Subcutaneous abdominal adipose tissue (tissue), 5 donors: ENCODE measurements around the gene LGALS9.
"Not testable (repeated sequence)": the region's sequence is repeated elsewhere in the genome, so short reads cannot be mapped to it uniquely, and the experiment has no call there.

Experiments
- H3K27ac ChIP-seq: one replicate; pipeline ENCODE4 v1.7.0; 2013; ENCODE audit warnings: low read depth, mild to moderate bottlenecking, inconsistent platforms, low read length, moderate library complexity
- H3K27me3 ChIP-seq, 5 donors: one replicate each; pipeline ENCODE4 v1.7.0; 2013; ENCODE audit warnings: low read length in 5 of 5, inconsistent platforms in 1 of 5; ENCODE audit not compliant: control insufficient read depth in 5 of 5, insufficient read depth in 4 of 5
- H3K36me3 ChIP-seq, 5 donors: one replicate each; pipeline ENCODE4 v1.7.0; 2013; ENCODE audit warnings: low read length in 5 of 5; ENCODE audit not compliant: control insufficient read depth in 5 of 5, insufficient read depth in 5 of 5
- H3K4me1 ChIP-seq, 5 donors: one replicate each; pipeline ENCODE4 v1.7.0; 2013; ENCODE audit warnings: low read length in 5 of 5, mild to moderate bottlenecking in 3 of 5, moderate library complexity in 1 of 5; ENCODE audit not compliant: control insufficient read depth in 5 of 5, insufficient read depth in 5 of 5
- H3K4me3 ChIP-seq, 5 donors: one replicate each; pipeline ENCODE4 v1.7.0; 2013; ENCODE audit warnings: low read length in 5 of 5, low read depth in 1 of 5
- H3K9ac ChIP-seq, 5 donors: one replicate each; pipeline ENCODE4 v1.7.0; 2013; ENCODE audit warnings: low read length in 5 of 5, mild to moderate bottlenecking in 4 of 5, moderate library complexity in 3 of 5
- H3K9me3 ChIP-seq, 5 donors: one replicate each; pipeline ENCODE4 v1.7.0; 2013; ENCODE audit warnings: low read length in 5 of 5; ENCODE audit not compliant: control insufficient read depth in 5 of 5
- donor health status: healthy.
- donor health status: healthy.
- donor health status: healthy.
- donor health status: healthy.
- donor health status: healthy.

The LGALS9 gene

DNA sequence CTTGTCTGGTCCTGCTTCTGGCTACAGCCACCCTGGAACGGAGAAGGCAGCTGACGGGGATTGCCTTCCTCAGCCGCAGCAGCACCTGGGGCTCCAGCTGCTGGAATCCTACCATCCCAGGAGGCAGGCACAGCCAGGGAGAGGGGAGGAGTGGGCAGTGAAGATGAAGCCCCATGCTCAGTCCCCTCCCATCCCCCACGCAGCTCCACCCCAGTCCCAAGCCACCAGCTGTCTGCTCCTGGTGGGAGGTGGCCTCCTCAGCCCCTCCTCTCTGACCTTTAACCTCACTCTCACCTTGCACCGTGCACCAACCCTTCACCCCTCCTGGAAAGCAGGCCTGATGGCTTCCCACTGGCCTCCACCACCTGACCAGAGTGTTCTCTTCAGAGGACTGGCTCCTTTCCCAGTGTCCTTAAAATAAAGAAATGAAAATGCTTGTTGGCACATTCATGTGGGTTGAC lies 18.2 kb downstream of the LGALS9 start:
- Histone ChIP-seq H3K4me1 (peaks cover 0 to 26% (median 13%) of the 10 kb centered on the region in 5 donors), H3K36me3 (peaks cover 0 to 28% (median 7%) of the 10 kb centered on the region in 5 donors)
- H3K27me3 ChIP-seq, H3K4me3 ChIP-seq, H3K9ac ChIP-seq, H3K27ac ChIP-seq, H3K9me3 ChIP-seq: not testable (repeated sequence)

DNA sequence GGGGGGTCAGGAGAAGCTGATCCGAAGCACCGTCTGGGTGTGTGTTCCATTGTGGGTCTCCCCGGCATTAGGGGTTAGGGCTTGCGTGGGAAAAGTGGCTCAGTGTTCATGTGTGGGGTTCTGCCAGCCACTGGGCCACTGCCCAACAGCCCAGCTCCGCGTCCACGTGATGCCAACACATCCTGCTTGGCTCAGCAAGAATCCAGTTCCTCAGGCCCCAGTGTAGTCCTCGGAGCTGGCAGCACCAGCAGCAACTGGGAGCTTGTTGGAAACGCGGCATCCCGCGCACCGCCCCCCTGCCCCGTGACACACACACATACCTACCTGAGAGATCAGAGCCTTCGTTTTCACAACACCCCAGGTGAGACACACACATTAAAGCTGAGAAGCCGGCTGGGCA lies 18.9 kb downstream of the LGALS9 start:
- H3K27ac ChIP-seq: no peak overlapping the region
- peaks cover 0 to 22% (median 5%) of the 10 kb centered on the region in 5 donors for H3K4me1 ChIP-seq
- no peaks in the 10 kb centered on the region for H3K27me3 ChIP-seq

DNA sequence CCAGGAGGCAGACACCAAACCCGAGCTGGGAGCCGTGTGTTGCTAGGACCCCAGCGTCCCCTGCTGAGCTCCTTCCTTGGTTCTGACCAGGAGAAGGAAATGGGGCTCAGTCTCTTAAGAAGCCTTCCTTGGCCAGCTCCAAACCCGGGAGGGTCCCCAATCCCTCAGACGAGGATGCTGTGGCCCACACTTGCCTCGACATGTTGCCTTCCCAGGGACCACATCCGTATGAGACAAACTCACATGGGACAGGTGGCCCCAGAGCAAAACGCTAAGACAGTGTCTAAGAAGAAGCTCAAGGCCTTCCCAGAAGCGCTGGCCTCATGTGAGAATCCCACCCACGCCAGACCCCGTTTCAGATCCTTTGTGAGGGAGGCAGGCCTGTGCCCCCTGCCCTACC lies 19.8 kb downstream of the LGALS9 start:
- H3K4me1 ChIP-seq: peaks cover 0 to 20% (median 3%) of the 10 kb centered on the region in 5 donors
- H3K9me3 ChIP-seq: no peaks in the 10 kb centered on the region
- H3K4me3 ChIP-seq: no peak overlapping the region
- no peak overlapping the region for H3K27ac ChIP-seq
- no peaks in the 10 kb centered on the region for H3K27me3 ChIP-seq
- H3K9ac ChIP-seq: no peak overlapping the region
- H3K36me3 ChIP-seq: peaks cover 0 to 20% (median 7%) of the 10 kb centered on the region in 5 donors

More for the DNA sequence above, 18.9 kb downstream of the LGALS9 start:
- Histone ChIP-seq H3K9me3 (no peaks in the 10 kb centered on the region), H3K9ac (no peak overlapping the region), H3K4me3 (no peak overlapping the region), H3K36me3 (peaks cover 0 to 20% (median 7%) of the 10 kb centered on the region in 5 donors)

- Histone ChIP-seq H3K9ac (no peak overlapping the region), H3K36me3 (peaks cover 0 to 17% (median 7%) of the 10 kb centered on the region in 5 donors), H3K4me1 (peaks cover 0 to 20% (median 3%) of the 10 kb centered on the region in 5 donors), H3K27ac (no peak overlapping the region), H3K9me3 (no peaks in the 10 kb centered on the region), H3K27me3 (no peaks in the 10 kb centered on the region), H3K4me3 (no peak overlapping the region)
Measured at GRCh38 chr17:27651411-27652345, 20.7 kb downstream of the LGALS9 start.

DNA sequence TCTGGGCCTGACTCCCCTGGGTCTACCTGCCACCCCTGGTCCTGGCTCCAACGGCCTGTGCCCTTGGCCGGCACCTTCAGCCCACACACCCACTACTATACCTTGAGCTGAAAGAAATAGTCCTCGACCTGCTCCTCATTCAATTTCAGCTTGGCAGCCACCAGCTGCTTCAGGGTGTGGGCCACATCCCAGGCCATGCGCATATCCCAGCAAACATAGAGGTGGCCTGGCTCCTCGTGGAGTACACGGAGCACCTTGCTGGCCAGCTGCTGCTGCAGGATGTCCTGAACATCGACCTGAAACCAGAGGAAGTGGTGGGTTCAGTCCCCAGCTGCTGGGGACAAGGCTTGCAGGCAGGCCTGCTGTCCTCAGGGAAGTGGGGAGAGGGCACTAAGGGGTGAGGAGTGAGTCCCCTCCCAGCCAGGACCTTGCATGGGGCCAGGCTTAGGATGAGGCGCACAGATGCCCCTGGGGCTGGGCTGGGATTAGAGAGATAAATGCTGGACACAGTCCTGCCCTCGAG lies 22.5 kb downstream of the LGALS9 start:
- H3K9ac ChIP-seq, H3K27ac ChIP-seq, H3K4me3 ChIP-seq, H3K27me3 ChIP-seq, H3K9me3 ChIP-seq, H3K36me3 ChIP-seq: not testable (repeated sequence)
- H3K4me1 ChIP-seq: peaks cover 0 to 20% (median 3%) of the 10 kb centered on the region in 5 donors

GRCh38 chr17:27654136-27654535 lies 23.1 kb downstream of the LGALS9 start:
- H3K27me3 ChIP-seq: no peaks in the 10 kb centered on the region
- no peaks in the 10 kb centered on the region for H3K36me3 ChIP-seq
- H3K27ac ChIP-seq: no peak overlapping the region
- no peak overlapping the region for H3K9ac ChIP-seq
- H3K4me3 ChIP-seq: no peak overlapping the region
- peaks cover 0 to 20% (median 3%) of the 10 kb centered on the region in 5 donors for H3K4me1 ChIP-seq
- no peaks in the 10 kb centered on the region for H3K9me3 ChIP-seq

- Histone ChIP-seq H3K9ac (no peak overlapping the region), H3K27me3 (no peaks in the 10 kb centered on the region), H3K27ac (no peak overlapping the region), H3K36me3 (no peaks in the 10 kb centered on the region), H3K4me1 (peaks cover 0 to 15% (median 2%) of the 10 kb centered on the region in 5 donors), H3K4me3 (no peak overlapping the region), H3K9me3 (no peaks in the 10 kb centered on the region)
Measured at GRCh38 chr17:27654654-27655524, 23.9 kb downstream of the LGALS9 start.

GRCh38 chr17:27655525-27656111 lies 24.6 kb downstream of the LGALS9 start:
- not testable (repeated sequence) for H3K27me3 ChIP-seq, H3K9ac ChIP-seq, H3K9me3 ChIP-seq, H3K4me3 ChIP-seq, H3K36me3 ChIP-seq, H3K27ac ChIP-seq
- peaks cover 0 to 10% (median 0%) of the 10 kb centered on the region in 5 donors for H3K4me1 ChIP-seq

- not testable (repeated sequence) for H3K9me3 ChIP-seq, H3K36me3 ChIP-seq, H3K27me3 ChIP-seq, H3K4me1 ChIP-seq, H3K27ac ChIP-seq, H3K4me3 ChIP-seq, H3K9ac ChIP-seq
Measured at GRCh38 chr17:27656620-27657019, 25.6 kb downstream of the LGALS9 start.
